BE2C (cell line): ENCODE data around the gene DKK2.

Source experiments
- DNase-seq: peaks from one replicate; pipeline ENCODE4 v3.0.0-alpha.2; 2020
- H3K27me3 ChIP-seq: fragments of 250-450 bp; sonication (Bioruptor Pico); 2 replicates; pipeline ENCODE4 v1.5.1; 2020; ENCODE audit warnings: mild to moderate bottlenecking
- H3K36me3 ChIP-seq: fragments of 250-450 bp; sonication (Bioruptor Pico); 2 replicates; pipeline ENCODE4 v1.5.1; 2020; ENCODE audit warnings: mild to moderate bottlenecking
- H3K4me1 ChIP-seq: fragments of 250-450 bp; sonication (Bioruptor Pico); 2 replicates; pipeline ENCODE4 v1.5.1; 2020
- H3K4me3 ChIP-seq: 2 replicates; pipeline ENCODE4 v1.5.1; 2011; ENCODE audit warnings: low read depth, low read length
- H3K9me3 ChIP-seq: fragments of 250-450 bp; sonication (Bioruptor Pico); 2 replicates; pipeline ENCODE4 v1.5.1; 2020
- TF ChIP-seq, protein P1 (sequence below): IDR thresholded peaks from 2 replicates; pipeline ENCODE4 v1.5.1; 2012; ENCODE audit warnings: mild to moderate bottlenecking, low read depth, low read length

DKK2 gene

DNA sequence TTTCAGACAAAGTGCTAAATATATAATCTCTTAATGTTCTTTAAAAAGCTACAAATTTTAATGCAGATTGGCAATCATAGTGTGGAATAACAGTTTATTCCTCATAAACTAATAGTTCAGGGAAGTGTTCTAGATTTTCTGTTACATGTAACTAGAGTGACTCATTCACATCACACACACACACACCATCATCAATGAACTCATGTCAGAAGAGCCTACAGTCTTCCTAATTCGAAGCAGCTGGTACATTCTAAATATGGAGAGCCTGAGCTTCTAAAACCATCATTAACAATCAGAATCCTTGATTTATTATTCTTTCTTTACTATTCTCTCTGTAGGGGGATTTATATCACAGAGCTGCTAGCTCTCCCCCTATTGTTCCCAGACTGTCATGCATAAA lies 49.6 kb downstream of the DKK2 start:
- no peaks in the 10 kb centered on the region for H3K9me3 ChIP-seq
- H3K4me3 ChIP-seq = no peak overlapping the region
- no peaks in the 10 kb centered on the region for H3K36me3 ChIP-seq
- TF ChIP-seq, protein P1, sequence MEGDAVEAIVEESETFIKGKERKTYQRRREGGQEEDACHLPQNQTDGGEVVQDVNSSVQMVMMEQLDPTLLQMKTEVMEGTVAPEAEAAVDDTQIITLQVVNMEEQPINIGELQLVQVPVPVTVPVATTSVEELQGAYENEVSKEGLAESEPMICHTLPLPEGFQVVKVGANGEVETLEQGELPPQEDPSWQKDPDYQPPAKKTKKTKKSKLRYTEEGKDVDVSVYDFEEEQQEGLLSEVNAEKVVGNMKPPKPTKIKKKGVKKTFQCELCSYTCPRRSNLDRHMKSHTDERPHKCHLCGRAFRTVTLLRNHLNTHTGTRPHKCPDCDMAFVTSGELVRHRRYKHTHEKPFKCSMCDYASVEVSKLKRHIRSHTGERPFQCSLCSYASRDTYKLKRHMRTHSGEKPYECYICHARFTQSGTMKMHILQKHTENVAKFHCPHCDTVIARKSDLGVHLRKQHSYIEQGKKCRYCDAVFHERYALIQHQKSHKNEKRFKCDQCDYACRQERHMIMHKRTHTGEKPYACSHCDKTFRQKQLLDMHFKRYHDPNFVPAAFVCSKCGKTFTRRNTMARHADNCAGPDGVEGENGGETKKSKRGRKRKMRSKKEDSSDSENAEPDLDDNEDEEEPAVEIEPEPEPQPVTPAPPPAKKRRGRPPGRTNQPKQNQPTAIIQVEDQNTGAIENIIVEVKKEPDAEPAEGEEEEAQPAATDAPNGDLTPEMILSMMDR = no peak
- DNase-seq = no peak
- no peaks in the 10 kb centered on the region for H3K4me1 ChIP-seq
- no peaks in the 10 kb centered on the region; the same call in 1 of the 2 replicates for H3K27me3 ChIP-seq

DNA sequence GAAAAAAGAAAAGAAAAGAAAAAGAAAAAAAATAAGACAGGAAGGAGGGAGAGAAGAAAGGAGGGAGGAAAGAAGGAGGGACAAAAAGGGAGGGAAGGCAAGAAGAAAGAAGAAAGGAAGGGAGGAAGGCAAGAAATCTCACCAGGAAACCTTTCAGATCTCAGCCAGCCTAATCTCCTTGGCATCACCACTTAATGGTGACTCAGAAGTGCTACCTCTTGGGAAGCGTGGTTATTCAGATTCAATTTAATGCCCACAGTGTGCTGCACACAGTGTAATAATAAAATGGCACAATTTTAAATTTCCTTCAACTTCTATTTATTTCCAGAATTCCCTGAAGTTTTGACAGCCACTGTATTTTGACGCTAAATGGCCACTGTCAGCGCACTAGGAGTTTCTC lies 50.3 kb downstream of the DKK2 start:
- H3K36me3 ChIP-seq = no peaks in the 10 kb centered on the region
- H3K27me3 ChIP-seq = no peaks in the 10 kb centered on the region; the same call in 1 of the 2 replicates
- TF ChIP-seq, protein P1 = no peak
- H3K9me3 ChIP-seq = no peaks in the 10 kb centered on the region
- no peak for DNase-seq
- no peak overlapping the region for H3K4me3 ChIP-seq
- no peaks in the 10 kb centered on the region for H3K4me1 ChIP-seq

DNA sequence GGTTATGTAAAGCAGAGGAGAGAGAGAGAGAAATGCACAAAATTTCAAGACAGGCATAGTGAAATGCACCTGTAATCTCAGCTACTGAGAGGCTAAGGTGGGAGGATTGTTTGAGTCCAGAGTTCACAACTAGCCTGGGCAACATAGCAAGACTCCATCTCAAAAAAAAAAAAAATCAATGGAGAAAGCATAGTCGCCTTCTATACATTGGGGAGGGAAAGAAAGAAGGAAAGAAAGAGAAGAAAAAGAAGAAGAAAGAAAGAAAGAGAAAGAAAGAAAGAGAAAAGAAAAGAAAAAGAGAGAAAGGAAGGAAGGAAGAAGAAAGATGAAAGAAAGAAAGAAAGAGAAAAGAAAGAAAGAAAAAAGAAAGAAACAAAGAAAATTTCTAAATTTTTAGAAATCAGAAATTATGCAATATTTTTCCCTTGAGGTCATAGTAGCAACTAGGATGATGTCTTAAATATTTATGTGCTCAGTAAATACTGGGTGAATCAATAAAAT lies 53.4 kb downstream of the DKK2 start:
- H3K9me3 ChIP-seq = no peaks in the 10 kb centered on the region
- no peaks in the 10 kb centered on the region for H3K4me1 ChIP-seq
- DNase-seq = no peak
- H3K4me3 ChIP-seq = no peak overlapping the region
- TF ChIP-seq, protein P1 = no peak
- H3K27me3 ChIP-seq = no peaks in the 10 kb centered on the region; the same call in 1 of the 2 replicates
- no peaks in the 10 kb centered on the region for H3K36me3 ChIP-seq

GRCh38 chr4:106981431-106981830 lies 54.7 kb downstream of the DKK2 start:
- Histone ChIP-seq H3K9me3 (no peaks in the 10 kb centered on the region), H3K4me1 (no peaks in the 10 kb centered on the region), H3K4me3 (no peak overlapping the region), H3K36me3 (no peaks in the 10 kb centered on the region), H3K27me3 (no peaks in the 10 kb centered on the region)
- TF ChIP-seq, protein P1 = no peak
- DNase-seq = no peak

GRCh38 chr4:106979476-106979875 lies 56.6 kb downstream of the DKK2 start:
- TF ChIP-seq, protein P1 = no peak
- no peak for DNase-seq
- H3K9me3 ChIP-seq = no peaks in the 10 kb centered on the region
- H3K4me1 ChIP-seq = no peaks in the 10 kb centered on the region
- H3K4me3 ChIP-seq = no peak overlapping the region
- no peaks in the 10 kb centered on the region for H3K27me3 ChIP-seq
- H3K36me3 ChIP-seq = no peaks in the 10 kb centered on the region

DNA sequence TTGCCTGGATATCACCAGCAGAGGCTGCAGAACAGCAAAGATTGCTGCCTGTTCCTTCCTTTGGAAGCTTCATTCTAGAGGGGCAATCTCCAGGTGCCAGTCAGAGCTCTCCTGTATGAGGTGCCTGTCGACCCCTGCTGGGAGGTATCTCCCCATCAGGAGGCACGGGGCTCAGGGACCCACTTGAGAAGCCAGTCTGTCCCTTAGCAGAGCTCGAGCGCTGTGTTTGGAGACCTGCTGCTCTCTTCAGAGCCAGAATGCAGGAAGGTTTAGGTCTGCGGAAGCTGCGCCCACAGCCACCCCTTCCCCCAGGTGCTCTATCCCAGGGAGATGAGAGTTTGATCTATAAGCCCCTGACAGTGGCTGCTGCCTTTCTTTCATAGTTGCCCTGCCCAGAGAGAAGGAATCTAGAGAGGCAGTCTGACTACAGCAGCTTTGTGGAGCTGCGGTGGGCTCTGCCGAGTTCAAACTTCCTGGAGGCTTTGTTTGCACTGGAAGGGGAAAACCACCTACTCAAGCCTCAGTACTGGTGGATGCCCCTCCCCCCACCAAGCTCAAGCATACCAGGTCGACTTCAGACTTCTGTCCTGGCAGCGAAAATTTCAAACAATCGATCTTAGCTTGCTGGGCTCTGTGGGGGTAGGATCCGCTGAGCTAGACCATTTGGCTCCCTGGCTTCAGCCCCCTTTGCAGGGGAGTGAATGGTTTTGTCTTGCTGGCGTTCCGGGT lies 57.9 kb downstream of the DKK2 start:
- DNase-seq = no peak
- Histone ChIP-seq H3K9me3 (no peaks in the 10 kb centered on the region), H3K4me1 (no peaks in the 10 kb centered on the region), H3K36me3 (no peaks in the 10 kb centered on the region), H3K4me3 (no peak overlapping the region), H3K27me3 (no peaks in the 10 kb centered on the region)
- TF ChIP-seq, protein P1 = no peak
